GM21390 (cell line): ENCODE results near the gene CD19.
"Not testable (repeated sequence)": the region's sequence is repeated elsewhere in the genome, so short reads cannot be mapped to it uniquely, and the experiment has no call there.

Experiments
- ATAC-seq: cut with Tn5 transposase; IDR thresholded peaks from one replicate; pipeline ENCODE4 v1.9.1; 2021; ENCODE audit not compliant: unreplicated experiment

The CD19 gene

DNA sequence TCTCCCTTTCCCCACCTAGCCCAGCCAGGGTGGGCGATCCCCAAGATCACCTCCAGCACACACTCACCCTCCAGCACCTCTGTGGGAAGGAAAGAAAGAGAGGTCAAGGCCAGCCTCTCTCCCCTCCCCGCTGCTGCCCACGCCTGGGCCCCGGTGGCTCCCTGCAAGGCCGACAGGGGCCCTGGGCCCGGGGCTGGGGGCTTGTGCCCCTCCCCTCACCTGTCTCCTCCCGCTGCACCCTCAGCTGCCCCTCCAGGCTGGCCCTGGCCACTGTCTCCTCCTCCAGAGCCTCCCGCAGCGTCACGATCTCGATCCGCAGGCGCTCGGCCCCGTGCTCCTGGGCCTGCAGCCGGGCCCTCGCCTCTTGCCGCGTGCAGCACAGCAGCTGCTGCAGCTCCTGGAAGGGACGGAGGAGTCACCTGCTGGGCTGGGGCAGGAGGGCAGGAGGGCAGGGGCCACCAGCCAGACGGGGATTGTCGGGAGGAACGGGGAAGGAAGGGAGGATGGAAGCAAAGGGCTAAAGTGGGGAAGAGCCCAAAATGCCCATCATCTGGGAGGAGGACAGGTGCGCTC is 25.9 kb upstream of the CD19 start:
- ATAC-seq: no peak

DNA sequence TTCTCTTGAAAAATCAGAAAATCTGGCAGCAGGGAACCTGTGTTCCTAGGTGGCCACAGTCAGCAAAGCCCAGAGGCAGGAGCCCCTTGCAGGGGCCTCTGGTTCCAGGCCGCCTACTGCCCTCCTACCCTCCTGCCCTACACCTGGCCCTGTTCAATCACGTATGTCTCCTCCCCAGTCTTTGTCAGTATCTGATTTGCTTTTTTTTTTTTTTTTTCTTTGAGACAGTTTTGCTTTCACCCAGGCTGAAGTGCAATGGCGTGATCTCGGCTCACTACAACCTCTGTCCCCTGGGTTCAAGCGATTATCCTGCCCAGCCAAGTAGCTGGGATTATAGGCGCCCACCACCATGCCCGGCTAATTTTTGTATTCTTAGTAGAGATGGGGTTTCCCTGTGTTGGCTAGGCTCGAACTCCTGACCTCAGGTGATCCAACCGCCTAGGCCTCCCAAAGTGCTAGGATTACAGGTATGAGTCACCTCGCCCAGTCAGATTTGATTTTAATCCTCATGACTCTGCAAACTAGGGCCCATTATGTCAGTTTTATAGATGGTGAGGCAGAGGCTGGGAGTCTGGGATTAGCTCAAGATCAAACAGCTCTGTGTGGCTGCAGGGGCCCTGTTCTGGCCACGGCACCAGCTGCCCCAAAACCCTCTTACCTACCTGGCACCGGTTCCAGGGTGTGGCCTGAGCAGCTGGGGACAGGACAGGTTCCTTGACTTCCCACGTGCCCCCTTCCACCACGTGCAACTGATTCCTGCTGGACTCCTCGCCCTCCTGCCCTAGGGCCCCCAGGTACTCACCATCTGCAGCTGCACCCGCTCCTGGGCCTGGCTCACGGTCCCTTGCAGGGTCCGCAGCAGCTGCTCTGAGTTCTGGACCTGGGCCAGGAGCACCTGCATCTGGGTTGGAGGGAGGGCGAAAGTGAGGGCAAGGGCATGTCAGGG is 21.4 kb upstream of the CD19 start:
- no peak for ATAC-seq

DNA sequence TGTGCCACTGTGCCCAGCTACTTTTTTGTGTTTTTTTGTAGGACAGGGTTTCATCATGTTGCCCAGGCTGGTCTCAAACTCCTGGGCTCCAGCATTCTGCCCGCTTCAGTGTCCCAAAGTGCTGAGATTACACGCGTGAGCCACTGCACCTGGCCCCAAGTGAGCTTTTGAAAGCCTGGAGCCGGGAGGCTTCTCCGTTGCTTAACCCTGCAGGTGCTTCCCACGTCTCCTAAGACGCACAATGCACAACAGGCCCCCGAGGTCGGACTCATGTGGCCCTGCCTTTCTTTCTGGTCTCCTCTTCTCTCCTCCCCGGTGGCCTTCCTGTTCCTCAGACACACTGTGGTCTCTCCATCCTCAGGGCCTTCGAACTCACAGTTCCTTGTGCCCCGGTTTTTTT is 19.2 kb upstream of the CD19 start:
- ATAC-seq: no peak

DNA sequence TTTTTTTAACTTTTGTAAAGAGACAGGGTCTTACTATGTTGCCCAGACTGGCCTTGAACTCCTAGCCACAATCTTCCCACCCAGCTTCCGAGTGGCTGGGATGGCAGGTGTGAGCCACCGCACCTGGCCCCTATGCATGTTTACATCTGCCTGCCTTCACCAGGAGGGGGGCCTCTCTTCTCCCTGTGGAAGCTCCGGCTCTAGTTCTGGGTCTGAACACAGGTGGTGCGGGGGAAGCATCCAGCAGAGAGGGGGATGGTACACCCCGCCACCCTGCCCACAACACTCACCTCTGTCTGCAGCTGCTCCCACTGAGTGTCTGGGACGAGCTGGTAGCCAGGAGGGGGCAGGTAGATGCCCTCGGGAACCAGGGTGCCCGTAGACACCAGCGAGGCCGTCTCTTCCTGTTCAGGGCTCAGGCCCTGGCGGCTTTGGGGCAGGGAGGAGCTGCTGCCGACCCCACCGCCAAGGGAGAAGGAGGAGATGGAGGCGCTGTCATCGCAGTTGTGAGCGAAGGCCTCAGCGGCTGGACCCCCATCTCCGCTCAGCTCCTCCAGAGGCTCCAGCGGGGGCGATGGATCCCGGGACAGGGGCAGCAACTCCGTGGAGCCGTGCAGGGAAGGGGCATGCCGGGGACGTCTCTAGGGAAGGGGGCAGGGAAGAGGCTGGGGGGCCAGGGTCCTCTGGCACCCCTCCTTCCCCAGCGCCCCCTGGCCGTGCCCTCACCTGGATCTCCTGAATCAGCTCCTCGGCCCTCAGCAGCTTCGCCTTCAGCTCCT is 17.6 kb upstream of the CD19 start:
- ATAC-seq: no peak

GRCh38 chr16:28915181-28915580 is 16.6 kb upstream of the CD19 start:
- ATAC-seq: no peak

GRCh38 chr16:28917095-28917494 is 14.7 kb upstream of the CD19 start:
- ATAC-seq: no peak

- no peak for ATAC-seq
These were observed 13.1 kb upstream of the CD19 start for GRCh38 chr16:28918698-28919097.

GRCh38 chr16:28923231-28923587 is 8.6 kb upstream of the CD19 start:
- ATAC-seq: no peak

- peak; percentile 47 for ATAC-seq
These were observed 7.9 kb upstream of the CD19 start for GRCh38 chr16:28923652-28924398.

DNA sequence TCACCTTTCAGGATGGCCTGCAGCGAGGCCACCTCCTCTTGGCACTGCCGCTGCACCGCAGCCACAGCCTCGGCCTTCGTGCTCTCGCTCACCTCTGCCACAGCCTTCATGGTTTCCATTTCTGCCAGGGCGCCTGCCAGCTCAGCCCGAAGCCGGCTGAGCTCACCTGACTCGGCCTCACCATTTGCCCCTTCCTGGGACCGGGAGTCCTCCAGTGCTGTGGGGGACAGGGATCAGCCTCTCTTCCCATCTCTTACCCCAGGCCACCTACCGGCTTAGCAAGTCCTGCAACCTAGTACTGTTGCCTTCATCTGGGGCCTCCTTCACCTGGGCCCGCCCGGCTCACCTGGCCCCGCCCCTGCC is 7.4 kb upstream of the CD19 start:
- no peak for ATAC-seq

GRCh38 chr16:28924762-28925385 is 6.9 kb upstream of the CD19 start, which contains the start of gene RABEP2:
Gene RABEP2 (minus strand): TSS chr16:28925238. CDS start chr16:28925163, 75 bp downstream.
- ATAC-seq: peak; percentile 52

DNA sequence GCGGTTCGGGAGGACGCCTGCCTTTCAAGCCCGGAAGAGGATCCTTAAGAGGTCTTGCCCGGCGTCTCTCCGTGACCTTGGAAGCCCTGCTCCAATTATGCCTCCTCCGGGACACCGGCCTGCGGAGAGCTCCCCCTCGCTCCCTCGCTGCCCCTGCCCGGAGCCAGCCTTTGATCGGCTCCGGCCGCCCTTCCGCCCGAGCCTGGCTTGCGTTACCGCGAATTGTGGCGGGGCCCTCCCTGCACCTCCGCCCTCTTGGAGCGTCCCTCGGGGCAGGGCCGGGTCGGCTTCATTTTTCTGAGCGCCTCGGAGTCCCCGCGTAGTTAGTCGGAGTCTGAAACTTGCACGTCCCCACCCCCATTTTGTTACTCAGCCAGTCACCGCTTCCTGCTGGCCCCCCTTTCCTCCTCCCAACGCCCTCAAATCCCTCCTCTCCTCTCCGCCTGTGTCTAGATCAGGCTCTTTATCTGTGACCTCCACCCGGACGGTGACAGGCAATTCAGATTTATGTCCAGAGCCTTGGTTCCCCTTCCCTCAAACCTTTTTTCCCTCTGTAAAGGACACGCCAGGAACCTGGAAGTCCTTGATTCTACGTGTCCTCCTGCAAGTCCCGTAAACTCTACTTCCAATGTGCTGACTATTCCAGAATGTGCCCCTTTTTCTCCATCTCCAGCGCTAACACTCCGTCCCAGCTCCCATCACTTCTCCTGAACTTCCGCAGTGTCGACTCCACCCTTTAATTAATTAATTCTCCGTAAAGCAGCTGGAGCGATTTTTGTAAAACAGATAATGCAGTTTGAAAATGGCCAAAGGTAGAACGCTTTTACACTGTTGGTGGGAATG is 6.2 kb upstream of the CD19 start:
- ATAC-seq: peak; percentile 29

DNA sequence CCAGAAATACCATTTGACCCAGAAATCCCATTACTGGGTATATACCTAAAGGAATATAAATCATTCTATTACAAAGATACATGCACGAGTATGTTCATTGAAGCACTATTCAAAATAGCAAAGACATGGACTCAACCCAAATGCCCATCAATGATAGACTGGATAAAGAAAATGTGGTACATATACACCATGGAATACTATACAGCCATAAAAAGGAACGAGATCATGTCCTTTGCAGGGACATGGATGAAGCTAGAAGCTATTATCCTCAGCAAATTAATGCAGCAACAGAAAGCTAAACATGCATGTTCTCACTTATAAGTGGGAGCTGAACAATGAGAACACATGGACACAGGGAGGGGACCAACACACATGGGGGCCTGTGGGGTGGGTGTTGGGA is 5.5 kb upstream of the CD19 start:
- ATAC-seq: not testable (repeated sequence)

DNA sequence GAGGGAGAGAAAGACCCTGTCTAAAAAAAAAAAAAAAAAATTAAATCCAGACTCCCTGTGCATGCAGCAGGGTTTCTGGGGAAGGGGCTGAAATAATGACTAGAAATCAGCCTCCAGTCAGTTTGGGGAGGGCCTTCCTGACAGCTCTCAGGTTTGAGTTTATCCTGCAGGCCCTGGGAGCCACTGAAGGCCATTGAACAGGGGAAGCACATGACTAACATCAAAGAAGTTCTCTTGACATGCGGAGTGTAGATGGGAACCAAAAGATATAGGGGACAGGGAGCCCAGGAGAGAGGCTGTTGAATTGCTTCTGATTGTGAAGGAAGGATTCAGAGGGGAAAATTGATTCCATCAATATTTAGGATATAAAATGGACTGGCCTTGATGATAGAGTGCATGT is 4.0 kb upstream of the CD19 start:
- ATAC-seq: no peak

GRCh38 chr16:28930203-28930602 is 1.6 kb upstream of the CD19 start:
- ATAC-seq: no peak

DNA sequence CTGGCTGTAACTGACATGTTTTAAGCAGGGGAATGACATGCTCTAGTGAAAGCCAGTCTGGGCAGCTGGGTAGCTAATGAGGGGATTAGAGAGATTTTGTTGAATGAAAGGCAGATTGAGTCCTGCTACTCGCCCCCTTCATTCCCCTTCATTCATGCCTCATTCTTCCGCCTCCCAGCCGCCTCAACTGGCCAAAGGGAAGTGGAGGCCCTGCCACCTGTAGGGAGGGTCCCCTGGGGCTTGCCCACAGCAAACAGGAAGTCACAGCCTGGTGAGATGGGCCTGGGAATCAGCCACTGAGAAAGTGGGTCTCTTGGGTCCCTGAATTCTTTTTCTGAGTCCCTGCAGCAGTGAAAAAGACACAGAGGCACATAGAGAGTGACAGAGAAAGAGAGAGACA is 1.1 kb upstream of the CD19 start:
- peak; percentile 51 for ATAC-seq

- no peak for ATAC-seq
These were observed 769 bp downstream of the CD19 start for GRCh38 chr16:28932339-28933141.

- no peak for ATAC-seq
These were observed 1.4 kb downstream of the CD19 start for GRCh38 chr16:28933171-28933570.

DNA sequence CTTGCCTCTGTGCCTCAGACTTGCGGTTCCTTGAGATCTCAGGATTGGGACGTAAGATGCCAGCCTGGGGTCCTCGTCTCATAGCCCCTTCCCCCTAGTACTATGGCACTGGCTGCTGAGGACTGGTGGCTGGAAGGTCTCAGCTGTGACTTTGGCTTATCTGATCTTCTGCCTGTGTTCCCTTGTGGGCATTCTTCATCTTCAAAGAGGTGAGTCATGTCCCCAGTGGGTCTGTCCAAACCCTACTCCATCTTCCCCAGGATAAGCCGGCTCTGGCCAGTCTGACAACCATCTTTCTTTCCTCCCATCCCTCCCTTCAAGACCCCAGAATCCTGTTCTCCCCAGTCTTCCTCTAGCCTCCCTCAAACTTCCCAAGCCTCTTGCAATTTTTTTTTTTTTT is 3.6 kb downstream of the CD19 start:
- ATAC-seq: no peak
